DOHH2 (cell line): ENCODE measurements around the gene STXBP2.

ENCODE experiments used
- CTCF ChIP-seq: fragments of 200-600 bp; sonication (generic); IDR thresholded peaks from one replicate; pipeline ENCODE4 v1.5.1; 2014; ENCODE audit warnings: antibody characterized with exemption, mild to moderate bottlenecking, low read depth, low read length; ENCODE audit not compliant: poor library complexity, severe bottlenecking
- EZH2phosphoT487 ChIP-seq: fragments of 200-600 bp; sonication (generic); IDR thresholded peaks from 2 replicates; pipeline ENCODE4 v1.6.1; 2017; ENCODE audit warnings: borderline replicate concordance, mild to moderate bottlenecking, antibody characterized with exemption, low read length, moderate library complexity, mixed read lengths

- TF ChIP-seq CTCF (no peak), EZH2phosphoT487 (no peak)
These were observed 13.8 kb upstream of the STXBP2 start for GRCh38 chr19:7622933-7623685.
